OCI-LY3 (cell line): ENCODE data around the gene ZNF438.

ENCODE experiments used
- H2AFZ ChIP-seq: fragments of 200-600, 300-600 bp; shearing (Covaris generic); 2 replicates; pipeline ENCODE4 v1.6.0; 2014; ENCODE audit warnings: antibody characterized with exemption, low read depth, low read length
- H3K27ac ChIP-seq: fragments of 200-600, 300-600 bp; sonication (generic); 2 replicates; pipeline ENCODE4 v1.5.1; 2014; ENCODE audit warnings: mild to moderate bottlenecking, low read length, moderate library complexity, mixed read lengths
- H3K27me3 ChIP-seq: fragments of 200-600, 300-600 bp; sonication (generic); 2 replicates; pipeline ENCODE4 v1.6.1; 2014; ENCODE audit warnings: low read depth, low read length, mixed read lengths
- H3K36me3 ChIP-seq: fragments of 200-600, 300-600 bp; sonication (generic); replicated peaks from 2 replicates; pipeline ENCODE3; 2014; ENCODE audit warnings: low read depth, low read length, mixed read lengths
- H3K4me1 ChIP-seq: fragments of 300-600, 200-600 bp; sonication (generic); 2 replicates; pipeline ENCODE4 v1.6.1; 2014; ENCODE audit warnings: low read length, mixed read lengths
- H3K4me2 ChIP-seq: fragments of 200-600, 300-600 bp; sonication (generic); 2 replicates; pipeline ENCODE4 v1.6.1; 2014; ENCODE audit warnings: low read length, mixed read lengths
- H3K4me3 ChIP-seq: fragments of 300-600, 200-600 bp; sonication (generic); 2 replicates; pipeline ENCODE4 v1.5.1; 2014; ENCODE audit warnings: antibody characterized with exemption, mild to moderate bottlenecking, low read length, moderate library complexity
- H3K79me2 ChIP-seq: fragments of 300-600, 200-600 bp; shearing (Covaris generic); 2 replicates; pipeline ENCODE4 v1.6.1; 2014; ENCODE audit warnings: mild to moderate bottlenecking, low read length, mixed read lengths
- H3K9ac ChIP-seq: fragments of 300-600, 200-600 bp; shearing (Covaris generic); 2 replicates; pipeline ENCODE4 v1.6.0; 2014; ENCODE audit warnings: mild to moderate bottlenecking, low read length, moderate library complexity
- H3K9me3 ChIP-seq: fragments of 200-600, 300-600 bp; shearing (Covaris generic); 2 replicates; pipeline ENCODE4 v1.6.1; 2014; ENCODE audit warnings: low read length, mixed read lengths; ENCODE audit not compliant: insufficient read depth
- H4K20me1 ChIP-seq: fragments of 200-600, 300-600 bp; sonication (generic); 2 replicates; pipeline ENCODE4 v1.6.1; 2016; ENCODE audit warnings: low read length, mixed read lengths; ENCODE audit not compliant: insufficient read depth
- CTCF ChIP-seq: fragments of 200-600, 300-600 bp; sonication (generic); IDR thresholded peaks from 2 replicates; pipeline ENCODE4 v1.5.1; 2014; ENCODE audit warnings: antibody characterized with exemption, low read length, low read depth
- EZH2phosphoT487 ChIP-seq: fragments of 200-600 bp; shearing (Covaris generic); IDR thresholded peaks from 2 replicates; pipeline ENCODE4 v1.6.1; 2018; ENCODE audit warnings: antibody characterized with exemption, mixed run types, low read depth

ZNF438 gene

GRCh38 chr10:31032258-31033132 lies 830 bp upstream of the ZNF438 start:
- H3K9ac ChIP-seq = peak overlapping the region; percentile 99
- H3K79me2 ChIP-seq = peaks cover 6% of the 10 kb centered on the region
- no peaks in the 10 kb centered on the region for H3K27me3 ChIP-seq
- H3K36me3 ChIP-seq = no peaks in the 10 kb centered on the region
- no peaks in the 10 kb centered on the region for H4K20me1 ChIP-seq
- H3K4me3 ChIP-seq = peak overlapping the region; percentile 93
- no peak for TF ChIP-seq CTCF
- no peak for TF ChIP-seq EZH2phosphoT487
- peak overlapping the region; percentile 98 for H3K4me2 ChIP-seq
- H3K4me1 ChIP-seq = peaks cover 28% of the 10 kb centered on the region
- no peaks in the 10 kb centered on the region for H3K9me3 ChIP-seq
- peak overlapping the region; percentile 92 for H2AFZ ChIP-seq
- H3K27ac ChIP-seq = peak overlapping the region; percentile 91

- Histone ChIP-seq H2AFZ (peak overlapping the region; percentile 94; the same call in 1 of the 2 replicates), H3K36me3 (no peaks in the 10 kb centered on the region), H3K4me2 (peak overlapping the region; percentile 99), H3K9me3 (no peaks in the 10 kb centered on the region), H3K4me3 (peak overlapping the region; percentile 93), H3K27ac (peak overlapping the region; percentile 91), H4K20me1 (no peaks in the 10 kb centered on the region), H3K4me1 (peaks cover 28% of the 10 kb centered on the region), H3K9ac (peak overlapping the region; percentile 99), H3K79me2 (peaks cover 6% of the 10 kb centered on the region), H3K27me3 (no peaks in the 10 kb centered on the region)
- TF ChIP-seq CTCF (no peak), EZH2phosphoT487 (no peak)
Measured at GRCh38 chr10:31031205-31031557, 484 bp downstream of the ZNF438 start.

- Histone ChIP-seq H3K9me3 (no peaks in the 10 kb centered on the region), H3K4me1 (peaks cover 28% of the 10 kb centered on the region), H3K4me2 (peak overlapping the region; percentile 99), H3K36me3 (no peaks in the 10 kb centered on the region), H3K27ac (peak overlapping the region; percentile 91; the same call in 1 of the 2 replicates), H3K27me3 (no peaks in the 10 kb centered on the region), H2AFZ (peak overlapping the region; percentile 94; the same call in 1 of the 2 replicates), H3K9ac (peak overlapping the region; percentile 99), H3K79me2 (peaks cover 6% of the 10 kb centered on the region), H3K4me3 (peak overlapping the region; percentile 93), H4K20me1 (no peaks in the 10 kb centered on the region)
- TF ChIP-seq EZH2phosphoT487 (no peak), CTCF (no peak)
Measured at GRCh38 chr10:31030800-31031199, 865 bp downstream of the ZNF438 start.

- H2AFZ ChIP-seq = no peak overlapping the region
- no peaks in the 10 kb centered on the region for H3K27me3 ChIP-seq
- no peaks in the 10 kb centered on the region for H3K9me3 ChIP-seq
- H3K27ac ChIP-seq = no peak overlapping the region
- H3K79me2 ChIP-seq = peaks cover 6% of the 10 kb centered on the region
- H3K4me1 ChIP-seq = peaks cover 28% of the 10 kb centered on the region
- TF ChIP-seq CTCF (no peak), EZH2phosphoT487 (no peak)
- no peak overlapping the region for H3K4me3 ChIP-seq
- no peak overlapping the region for H3K9ac ChIP-seq
- peak overlapping the region; percentile 99; the same call in 1 of the 2 replicates for H3K4me2 ChIP-seq
- no peaks in the 10 kb centered on the region for H4K20me1 ChIP-seq
- H3K36me3 ChIP-seq = no peaks in the 10 kb centered on the region
Measured at GRCh38 chr10:31030260-31030659, 1.4 kb downstream of the ZNF438 start.
